NCI-H2029 treated with DMSO at 0.1 percent for 48 hours (cell line): ENCODE results near the gene USB1.

Experiments used
- DNase-seq: peaks from one replicate; lab custom pipeline; 2025; lab: John Stamatoyannopoulos, UW

Gene USB1

GRCh38 chr16:58000706-58001676 is at the start of gene USB1:
Gene USB1 (plus strand): TSS chr16:58001407. CDS start chr16:58001484, 77 bp downstream.
- no peak for DNase-seq

GRCh38 chr16:57952909-57953308 is 48.3 kb upstream of the USB1 start:
- no peak for DNase-seq

GRCh38 chr16:57953857-57954256 is 47.4 kb upstream of the USB1 start:
- no peak for DNase-seq

GRCh38 chr16:57955572-57956188 is 45.5 kb upstream of the USB1 start:
- DNase-seq, result peak; percentile 52

GRCh38 chr16:57956270-57956808 is 44.9 kb upstream of the USB1 start:
- DNase-seq, result no peak

GRCh38 chr16:57956924-57957672 is 44.1 kb upstream of the USB1 start:
- no peak for DNase-seq

- DNase-seq, result no peak
These were observed 43.4 kb upstream of the USB1 start for GRCh38 chr16:57957673-57958392.

GRCh38 chr16:57958544-57958943 is 42.7 kb upstream of the USB1 start:
- DNase-seq, result no peak

- no peak for DNase-seq
These were observed 42.1 kb upstream of the USB1 start for GRCh38 chr16:57959121-57959520.

GRCh38 chr16:57959804-57960203 is 41.4 kb upstream of the USB1 start:
- no peak for DNase-seq

GRCh38 chr16:57960310-57960709 is 40.9 kb upstream of the USB1 start:
- DNase-seq, result no peak

GRCh38 chr16:57960826-57961472 is 40.3 kb upstream of the USB1 start:
- no peak for DNase-seq

GRCh38 chr16:57961538-57961937 is 39.7 kb upstream of the USB1 start:
- no peak for DNase-seq

- DNase-seq, result no peak
These were observed 39.2 kb upstream of the USB1 start for GRCh38 chr16:57962046-57962445.

GRCh38 chr16:57962756-57963155 is 38.5 kb upstream of the USB1 start:
- no peak for DNase-seq

- no peak for DNase-seq
These were observed 37.0 kb upstream of the USB1 start for GRCh38 chr16:57964157-57964700.

- no peak for DNase-seq
These were observed 34.9 kb upstream of the USB1 start for GRCh38 chr16:57966204-57966771.

GRCh38 chr16:57966986-57967385 is 34.2 kb upstream of the USB1 start:
- DNase-seq, result no peak

GRCh38 chr16:57967916-57968315 is 33.3 kb upstream of the USB1 start:
- no peak for DNase-seq

GRCh38 chr16:57969451-57970123 is 31.6 kb upstream of the USB1 start:
- DNase-seq, result no peak
